Activated T-cell treated with anti-CD3 and anti-CD28 coated beads for 24 hours (primary cell): ENCODE data around the gene PSMB2.

Experiments
- DNase-seq: peaks from one replicate; pipeline ENCODE4 v3.0.0-alpha.2; 2020; ENCODE audit warnings: low read depth

PSMB2 gene

GRCh38 chr1:35556484-35557117 lies 84.7 kb downstream of the PSMB2 start:
- DNase-seq: no peak

GRCh38 chr1:35555601-35556477 lies 85.5 kb downstream of the PSMB2 start:
- DNase-seq: no peak

DNA sequence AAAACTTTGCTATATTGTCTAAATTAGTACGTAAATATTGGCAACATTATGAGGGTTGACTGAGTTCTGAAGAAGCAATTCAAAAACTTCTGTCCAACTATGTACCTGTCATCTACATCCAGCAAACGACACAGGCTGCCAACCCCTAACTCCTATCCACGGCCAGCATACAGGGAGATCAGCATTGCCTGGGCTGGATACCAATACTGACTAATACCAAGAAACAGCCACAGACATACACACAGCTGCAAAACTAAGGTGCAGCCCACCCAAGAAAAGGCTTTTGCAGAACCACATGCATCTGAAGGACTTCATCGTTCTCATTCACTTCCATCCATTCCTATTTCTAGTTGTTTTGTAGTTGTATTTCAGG lies 86.1 kb downstream of the PSMB2 start:
- DNase-seq: no peak

DNA sequence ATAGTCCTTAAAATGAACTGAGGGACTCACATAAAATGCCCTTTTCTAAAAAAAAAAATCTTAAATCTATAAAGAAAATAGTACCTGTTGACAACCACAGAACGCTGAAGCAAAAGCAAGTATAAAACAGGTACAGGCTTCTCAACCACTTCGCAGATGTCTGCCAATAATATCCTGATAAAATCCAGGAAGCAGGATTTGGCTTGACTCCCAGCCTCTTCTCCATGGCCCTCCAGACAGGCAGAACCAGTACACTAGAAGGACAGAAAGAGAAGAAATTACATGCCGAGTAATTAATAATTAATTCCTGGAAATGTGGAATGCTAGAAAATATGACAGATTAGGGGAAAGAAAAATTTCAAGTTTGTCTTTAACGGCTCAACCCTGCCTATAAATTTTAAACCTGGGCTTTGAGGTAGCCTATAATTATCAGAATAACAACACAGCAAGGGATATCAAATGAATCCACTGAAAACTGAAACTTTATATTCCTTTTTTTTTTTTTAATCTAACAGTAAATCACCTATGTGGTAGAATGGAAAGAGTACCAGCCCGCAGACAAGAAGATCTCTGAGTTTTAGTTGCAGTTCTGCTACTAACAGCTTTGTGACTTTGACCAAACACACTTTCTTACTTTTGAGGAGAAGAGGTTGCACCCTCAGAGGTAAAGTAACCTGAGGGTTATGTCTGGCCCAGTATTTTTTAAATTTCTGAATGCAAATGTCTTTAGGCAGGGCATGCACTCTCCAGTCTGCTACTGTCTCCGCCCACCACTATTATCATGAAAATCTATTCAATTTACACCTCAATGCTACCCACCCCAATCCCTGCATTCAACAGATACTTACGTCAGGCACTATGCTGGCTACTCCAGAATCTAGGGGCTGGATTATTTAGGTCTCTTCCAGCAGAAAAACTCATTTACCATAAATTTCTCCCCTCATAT lies 86.8 kb downstream of the PSMB2 start:
- no peak for DNase-seq

GRCh38 chr1:35553851-35554250 lies 87.5 kb downstream of the PSMB2 start:
- no peak for DNase-seq
